OCI-LY7 (cell line): Measurements from ENCODE around the gene GIGYF1. TPM values are rescaled to one million over a fixed set of nuclear protein-coding genes. Genes with fewer than 3 reads are reported as not detected.

Experiments used
- BruUV-seq: library from RNA; stranded (reverse); fragments of 400-500 nt; replicated peaks from 2 replicates; lab custom pipeline; 2021; lab: Mats Ljungman, UMichigan
- CTCF ChIA-PET: fragments of 300-600 bp; sonication (Branson Sonifier 250); formaldehyde crosslinking; loops from one replicate; lab custom pipeline; 2022; ENCODE audit warnings: antibody characterized with exemption; ENCODE audit not compliant: unreplicated experiment; lab: Charles Lee
- POLR2A ChIA-PET: fragments of 300-600 bp; sonication (Branson Sonifier 250); formaldehyde crosslinking; loops from one replicate; lab custom pipeline; 2022; ENCODE audit warnings: antibody characterized with exemption; lab: Charles Lee
- DNase-seq: peaks from one replicate; pipeline ENCODE4 v3.0.0-alpha.2; 2015; ENCODE audit warnings: low spot score
- H2AFZ ChIP-seq: fragments of 200-600 bp; sonication (generic), shearing (Covaris generic); 2 replicates; pipeline ENCODE4 v1.6.1; 2014; ENCODE audit warnings: mild to moderate bottlenecking, antibody characterized with exemption, low read length, moderate library complexity
- H3K27ac ChIP-seq: fragments of 200-600 bp; sonication (generic); 2 replicates; pipeline ENCODE4 v1.5.1; 2014; ENCODE audit warnings: mixed run types, low read depth, mild to moderate bottlenecking, moderate library complexity, low read length, inconsistent platforms; ENCODE audit not compliant: poor library complexity, severe bottlenecking
- H3K36me3 ChIP-seq: fragments of 200-600 bp; sonication (generic); 2 replicates; pipeline ENCODE4 v1.6.1; 2014; ENCODE audit warnings: mild to moderate bottlenecking, antibody characterized with exemption, low read length, moderate library complexity, mixed read lengths; ENCODE audit not compliant: insufficient read depth
- H3K4me1 ChIP-seq: fragments of 200-600 bp; sonication (generic); 2 replicates; pipeline ENCODE4 v1.5.1; 2014; ENCODE audit warnings: mild to moderate bottlenecking, low read length; ENCODE audit not compliant: insufficient read depth, poor library complexity, severe bottlenecking
- H3K4me2 ChIP-seq: fragments of 200-600 bp; sonication (generic); 2 replicates; pipeline ENCODE4 v1.6.1; 2014; ENCODE audit warnings: mild to moderate bottlenecking, low read length
- H3K4me3 ChIP-seq: fragments of 200-600 bp; sonication (generic); 2 replicates; pipeline ENCODE4 v1.5.1; 2014; ENCODE audit warnings: mild to moderate bottlenecking, low read depth, low read length; ENCODE audit not compliant: poor library complexity, severe bottlenecking
- H3K79me2 ChIP-seq: fragments of 200-600 bp; sonication (generic); 2 replicates; pipeline ENCODE4 v1.6.1; 2016; ENCODE audit warnings: low read depth, mild to moderate bottlenecking, low read length, moderate library complexity, mixed read lengths; ENCODE audit not compliant: insufficient read depth
- H3K9me2 ChIP-seq: fragments of 200-600 bp; sonication (generic); 2 replicates; pipeline ENCODE4 v1.6.1; 2016; ENCODE audit warnings: mild to moderate bottlenecking, low read length, mixed read lengths; ENCODE audit not compliant: insufficient read depth
- H3K9me3 ChIP-seq: fragments of 200-600 bp; sonication (generic); 2 replicates; pipeline ENCODE4 v1.6.1; 2014; ENCODE audit warnings: mild to moderate bottlenecking, mixed run types, low read length, mixed read lengths
- H4K20me1 ChIP-seq: fragments of 200-600 bp; sonication (generic); 2 replicates; pipeline ENCODE4 v1.6.1; 2014; ENCODE audit warnings: mild to moderate bottlenecking, antibody characterized with exemption, low read length, moderate library complexity, mixed read lengths; ENCODE audit not compliant: insufficient read depth
- EZH2phosphoT487 ChIP-seq: fragments of 200-600 bp; sonication (generic); IDR thresholded peaks from 2 replicates; pipeline ENCODE4 v1.6.1; 2018; ENCODE audit warnings: low read depth, borderline replicate concordance, mild to moderate bottlenecking, mixed run types, antibody characterized with exemption, low read length, moderate library complexity, mixed read lengths
- intact Hi-C: fragments of 100-400 bp; cut with micrococcal nuclease; formaldehyde crosslinking; loops from one replicate; pipeline ENCODE4 v1.10.0; 2022; ENCODE audit not compliant: unreplicated experiment
- total RNA-seq, 2 experiments: library from RNA; depleted of rRNA in 1 of 2; stranded (reverse); fragments of >200 nt in 1 of 2; shearing (Covaris generic) in 1 of 2; gene quantifications; 2 replicates each; pipeline ENCODE4 v1.2.3, GENCODE V29; 2014 to 2022
- TF ChIP-seq, protein P1 (sequence below): fragments of 200-600 bp; sonication (generic); conservative IDR thresholded peaks from 2 replicates; pipeline ENCODE4 v1.5.1; 2014; ENCODE audit warnings: mild to moderate bottlenecking, antibody characterized with exemption, low read length, moderate library complexity, mixed read lengths

Gene GIGYF1
- total RNA-seq, 2 experiments from 2014 or later: 40.2 to 52.0 TPM

DNA sequence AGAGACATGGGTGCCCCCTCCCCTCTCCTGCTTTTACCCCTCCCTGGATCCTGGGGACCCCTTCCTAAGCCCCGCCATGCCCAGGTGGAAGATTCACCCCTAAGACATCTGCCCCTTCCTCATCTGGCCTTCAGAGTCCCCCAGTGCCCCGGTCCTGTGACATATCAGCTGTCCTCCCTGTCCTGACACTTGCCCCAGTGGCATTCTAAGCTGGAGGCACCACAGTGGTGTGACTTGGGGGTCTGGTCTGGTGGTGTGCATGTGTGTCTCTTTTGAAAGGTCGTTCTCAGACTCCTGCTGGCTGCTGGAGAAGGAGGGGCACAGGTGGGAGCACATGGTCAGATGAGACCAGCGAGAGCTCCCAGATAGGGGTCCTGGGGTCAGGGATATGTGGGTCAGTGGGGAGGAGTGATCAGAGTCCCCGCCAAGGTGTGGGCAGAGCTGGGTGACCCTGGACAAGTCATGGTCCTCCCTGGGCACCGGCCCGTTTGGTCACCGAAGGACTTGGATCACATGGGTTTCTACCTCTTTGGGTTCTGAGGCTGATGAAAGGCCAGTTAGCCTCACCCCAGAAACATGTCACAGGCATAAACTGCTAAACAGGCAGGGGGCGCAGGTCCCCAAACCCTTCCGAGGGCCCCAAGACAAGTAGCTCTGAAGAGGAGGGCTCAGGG lies 52.1 kb downstream of the GIGYF1 start:
- no TSS peak for BruUV-seq
- peaks cover 13% of the 10 kb centered on the region for H3K4me1 ChIP-seq
- POLR2A ChIA-PET: no interaction called here
- TF ChIP-seq EZH2phosphoT487: no peak
- TF ChIP-seq, protein P1, sequence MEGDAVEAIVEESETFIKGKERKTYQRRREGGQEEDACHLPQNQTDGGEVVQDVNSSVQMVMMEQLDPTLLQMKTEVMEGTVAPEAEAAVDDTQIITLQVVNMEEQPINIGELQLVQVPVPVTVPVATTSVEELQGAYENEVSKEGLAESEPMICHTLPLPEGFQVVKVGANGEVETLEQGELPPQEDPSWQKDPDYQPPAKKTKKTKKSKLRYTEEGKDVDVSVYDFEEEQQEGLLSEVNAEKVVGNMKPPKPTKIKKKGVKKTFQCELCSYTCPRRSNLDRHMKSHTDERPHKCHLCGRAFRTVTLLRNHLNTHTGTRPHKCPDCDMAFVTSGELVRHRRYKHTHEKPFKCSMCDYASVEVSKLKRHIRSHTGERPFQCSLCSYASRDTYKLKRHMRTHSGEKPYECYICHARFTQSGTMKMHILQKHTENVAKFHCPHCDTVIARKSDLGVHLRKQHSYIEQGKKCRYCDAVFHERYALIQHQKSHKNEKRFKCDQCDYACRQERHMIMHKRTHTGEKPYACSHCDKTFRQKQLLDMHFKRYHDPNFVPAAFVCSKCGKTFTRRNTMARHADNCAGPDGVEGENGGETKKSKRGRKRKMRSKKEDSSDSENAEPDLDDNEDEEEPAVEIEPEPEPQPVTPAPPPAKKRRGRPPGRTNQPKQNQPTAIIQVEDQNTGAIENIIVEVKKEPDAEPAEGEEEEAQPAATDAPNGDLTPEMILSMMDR: peak; percentile 47; the same call in 1 of the 2 replicates
- H3K27ac ChIP-seq: no peak overlapping the region
- no peak overlapping the region for H2AFZ ChIP-seq
- H3K36me3 ChIP-seq: no peaks in the 10 kb centered on the region
- peak overlapping the region; percentile 25 for H3K4me3 ChIP-seq
- no peaks in the 10 kb centered on the region for H4K20me1 ChIP-seq
- CTCF ChIA-PET: interaction anchor here (1.4 kb wide), 1 partner anchor 8 kb away, joined by 8 read pairs; no protein-coding TSS in a partner anchor
- no peaks in the 10 kb centered on the region for H3K9me2 ChIP-seq
- H3K9me3 ChIP-seq: no peaks in the 10 kb centered on the region
- H3K79me2 ChIP-seq: no peaks in the 10 kb centered on the region
- DNase-seq: no peak
- intact Hi-C loops: no loop called here
- H3K4me2 ChIP-seq: peak overlapping the region; percentile 61

DNA sequence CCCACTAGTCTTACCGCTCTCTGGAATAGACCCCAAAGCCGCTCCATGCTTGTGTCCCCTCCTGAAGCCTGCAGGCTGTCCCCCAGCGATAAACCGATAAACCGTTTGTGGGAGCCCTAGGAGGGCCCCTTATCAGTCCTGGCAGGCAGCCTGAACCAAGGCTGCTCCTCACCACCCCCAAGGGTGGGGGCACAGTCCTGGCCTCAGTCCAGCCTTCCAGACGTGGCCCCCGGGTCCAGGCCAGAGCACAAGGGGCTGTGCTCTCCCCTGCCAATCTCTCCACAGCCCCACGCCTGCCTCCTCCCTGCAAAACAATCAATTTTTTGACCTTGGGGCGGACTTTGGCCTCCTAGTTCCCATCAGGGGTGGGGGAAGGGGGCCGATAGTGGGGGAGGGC lies 52.6 kb downstream of the GIGYF1 start, which contains the start of gene TFR2:
TSS of gene TFR2 (minus strand) at position 90 of the 397 bp plus-strand sequence. CDS start at position 47, 43 bp downstream.
- POLR2A ChIA-PET: no interaction called here
- Histone ChIP-seq H3K9me3 (no peaks in the 10 kb centered on the region), H4K20me1 (no peaks in the 10 kb centered on the region), H3K4me3 (peak within 1 kb of the TSS; percentile 25), H3K9me2 (no peaks in the 10 kb centered on the region), H3K36me3 (no peaks in the 10 kb centered on the region), H2AFZ (no peak within 1 kb of the TSS), H3K27ac (no peak within 1 kb of the TSS), H3K4me2 (peak within 1 kb of the TSS; percentile 61), H3K79me2 (no peaks in the 10 kb centered on the region), H3K4me1 (peaks cover 13% of the 10 kb centered on the region)
- no peak for TF ChIP-seq EZH2phosphoT487
- TF ChIP-seq, protein P1: no peak
- no peak for DNase-seq
- BruUV-seq: no TSS peak
- CTCF ChIA-PET: interaction anchor here (1.4 kb wide), 1 partner anchor 8 kb away, joined by 8 read pairs; no protein-coding TSS in a partner anchor
- intact Hi-C loops: no loop called here
